Measurements from ENCODE around the gene RAB3GAP1. TPM values are rescaled to one million over a fixed set of nuclear protein-coding genes. Genes with fewer than 3 reads are reported as not detected.

The RAB3GAP1 gene
- total RNA-seq, 1 donor from 2014 or later: 89.7 TPM

Small RNAs within 50 kb of the gene (small RNA-seq; reads per million reads assigned to genes)
- 0.17 reads per million for gene SNORA40B

Other genes starting within 250 kb of the RAB3GAP1 start
- gene ACMSD, start 213.7 kb upstream of the RAB3GAP1 start, total RNA-seq: not detected
- 106 TPM for gene CCNT2, start 133.5 kb upstream of the RAB3GAP1 start, total RNA-seq
- gene MAP3K19, start 4.8 kb upstream of the RAB3GAP1 start, total RNA-seq: 0.78 TPM

Measured in occipital lobe (tissue), 2 donors.